HG03139 (cell line): ENCODE results near the gene EFNA3.

Experiments
- ATAC-seq: cut with Tn5 transposase; IDR thresholded peaks from one replicate; pipeline ENCODE4 v1.9.1; 2021; ENCODE audit not compliant: unreplicated experiment

Gene EFNA3, protein sequence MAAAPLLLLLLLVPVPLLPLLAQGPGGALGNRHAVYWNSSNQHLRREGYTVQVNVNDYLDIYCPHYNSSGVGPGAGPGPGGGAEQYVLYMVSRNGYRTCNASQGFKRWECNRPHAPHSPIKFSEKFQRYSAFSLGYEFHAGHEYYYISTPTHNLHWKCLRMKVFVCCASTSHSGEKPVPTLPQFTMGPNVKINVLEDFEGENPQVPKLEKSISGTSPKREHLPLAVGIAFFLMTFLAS

DNA sequence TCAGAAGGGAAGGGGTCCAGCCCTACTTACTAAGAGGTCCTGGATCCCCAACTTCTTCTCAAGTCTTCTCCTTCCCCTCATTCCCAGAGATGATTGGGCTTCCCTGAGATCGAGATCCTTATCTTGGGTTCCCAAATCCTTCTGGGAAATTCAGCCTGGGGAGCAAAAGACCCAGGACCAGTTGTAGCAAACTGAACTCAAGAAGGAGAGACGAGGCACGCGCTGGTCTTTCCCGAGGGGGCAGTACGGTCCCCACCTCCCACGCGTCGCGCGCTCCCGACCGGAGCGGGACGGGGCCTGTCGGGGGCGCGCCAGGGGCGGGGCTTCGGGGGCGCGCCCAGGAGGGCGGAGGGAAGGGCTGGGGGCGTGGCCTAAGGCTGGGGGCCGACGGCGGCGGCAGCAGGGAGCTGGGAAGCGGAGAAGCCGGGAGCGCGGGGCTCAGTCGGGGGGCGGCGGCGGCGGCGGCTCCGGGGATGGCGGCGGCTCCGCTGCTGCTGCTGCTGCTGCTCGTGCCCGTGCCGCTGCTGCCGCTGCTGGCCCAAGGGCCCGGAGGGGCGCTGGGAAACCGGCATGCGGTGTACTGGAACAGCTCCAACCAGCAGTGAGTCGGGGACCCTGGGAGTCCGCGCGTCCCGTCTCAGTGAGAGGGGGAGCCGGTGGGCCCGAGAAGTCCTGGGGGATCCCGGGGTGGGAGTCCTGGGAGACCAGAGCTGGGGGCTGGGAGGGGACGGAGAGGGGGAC, at the start of gene EFNA3:
TSS of gene EFNA3 (plus strand) at position 369 of the 741 bp plus-strand sequence. CDS start at position 474, 105 bp downstream.
- ATAC-seq = no peak

DNA sequence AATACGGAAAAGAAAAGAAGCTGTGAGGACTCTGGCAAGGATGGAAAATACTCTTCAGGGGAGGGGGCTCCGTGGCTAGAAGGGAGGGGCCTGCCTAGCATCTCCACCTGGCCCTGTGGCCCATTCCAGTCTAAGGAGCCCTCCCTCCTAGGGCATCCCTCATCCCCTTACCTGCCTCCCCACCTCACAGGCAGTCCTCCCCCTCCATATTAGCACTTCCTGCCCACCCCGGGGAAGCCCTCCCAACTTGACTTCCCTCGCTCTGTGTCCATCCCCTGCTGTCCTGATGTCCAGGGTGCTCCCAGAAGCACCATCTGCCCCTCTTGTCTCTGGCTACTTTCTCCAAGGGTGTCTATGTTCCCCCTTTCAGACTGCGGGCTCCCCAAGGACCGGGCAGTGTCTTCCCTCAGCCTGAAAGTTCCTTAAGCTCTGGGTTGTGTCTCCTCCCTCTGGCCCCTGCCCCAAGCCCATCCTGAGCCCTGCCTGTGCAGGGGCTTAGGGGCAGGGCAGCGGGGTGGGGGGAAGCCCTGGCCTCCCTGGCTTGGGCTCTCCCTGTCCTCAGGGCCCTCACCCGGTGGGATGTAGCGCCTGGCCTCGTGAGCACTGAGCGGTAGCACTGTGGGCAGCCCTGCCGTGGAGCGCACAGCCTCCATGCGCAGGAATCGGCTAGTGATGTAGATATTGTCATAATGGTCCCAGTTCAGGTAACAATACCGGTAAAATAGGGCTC, 49.0 kb upstream of the EFNA3 start:
- no peak for ATAC-seq

DNA sequence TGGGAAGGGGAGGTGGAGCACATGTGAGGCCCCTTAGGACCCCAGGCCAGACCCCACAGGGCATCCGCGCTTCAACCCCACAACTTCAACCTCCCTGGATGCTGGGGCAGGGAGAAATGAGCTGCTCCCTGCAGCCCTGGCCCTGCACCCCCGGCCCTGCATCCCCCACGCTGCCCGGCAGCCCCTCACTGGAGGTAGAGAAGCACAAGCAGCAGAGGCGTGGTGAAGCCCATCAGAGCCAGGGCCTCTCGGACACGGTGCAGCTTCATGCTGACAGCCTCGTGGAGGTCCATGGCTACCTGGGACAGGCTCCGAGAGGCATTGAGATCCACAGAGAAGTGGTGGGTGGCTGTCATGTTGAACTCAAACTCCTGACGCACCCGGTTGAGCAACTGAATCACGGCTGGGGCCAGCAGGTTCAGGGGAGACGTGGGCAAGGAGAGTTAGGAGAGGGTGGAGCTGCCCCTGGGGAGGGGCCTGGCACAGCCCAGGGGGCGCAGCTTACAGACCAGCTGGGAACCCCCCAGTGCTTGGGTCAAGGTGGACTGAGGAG, 48.3 kb upstream of the EFNA3 start:
- no peak for ATAC-seq

DNA sequence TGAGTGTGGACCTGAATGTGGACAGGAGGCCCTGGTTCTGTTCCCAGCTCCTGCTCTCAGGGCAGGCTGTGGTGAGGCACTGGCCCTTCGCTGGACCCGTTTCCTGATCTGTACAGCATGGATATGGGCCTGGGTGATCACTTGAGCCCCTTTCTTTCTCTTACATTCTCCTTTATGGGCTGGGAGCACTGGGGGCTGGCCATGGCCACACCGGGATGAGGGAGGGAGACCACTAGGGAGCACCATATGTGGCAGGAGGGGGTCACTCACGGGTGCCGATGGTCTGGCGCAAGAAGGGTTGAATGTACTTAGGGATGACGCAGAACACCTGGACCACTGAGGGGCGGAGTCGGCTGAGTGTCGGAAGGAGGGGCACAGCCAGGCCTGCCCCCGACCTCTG, 47.7 kb upstream of the EFNA3 start:
- ATAC-seq = no peak

DNA sequence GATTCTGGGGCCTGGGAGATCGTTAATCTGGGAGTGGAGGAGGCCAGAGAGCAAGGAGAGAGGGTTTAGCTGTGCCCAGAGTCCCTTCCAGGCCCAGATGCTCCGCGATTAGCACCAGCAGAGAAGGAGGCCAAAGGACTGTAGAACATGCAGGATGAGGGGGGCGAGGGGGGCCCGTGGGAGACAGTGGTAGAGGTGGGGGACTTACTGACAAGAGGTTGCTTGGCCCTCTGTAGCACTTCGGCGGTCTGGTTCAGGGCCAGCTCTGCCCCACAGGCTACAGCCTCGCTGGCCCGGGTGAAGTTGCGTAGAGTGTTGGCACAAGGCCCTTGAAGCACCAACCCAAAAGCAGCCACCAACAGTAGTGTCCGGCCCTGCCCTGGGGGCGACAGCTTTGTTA, 45.8 kb upstream of the EFNA3 start:
- no peak for ATAC-seq

DNA sequence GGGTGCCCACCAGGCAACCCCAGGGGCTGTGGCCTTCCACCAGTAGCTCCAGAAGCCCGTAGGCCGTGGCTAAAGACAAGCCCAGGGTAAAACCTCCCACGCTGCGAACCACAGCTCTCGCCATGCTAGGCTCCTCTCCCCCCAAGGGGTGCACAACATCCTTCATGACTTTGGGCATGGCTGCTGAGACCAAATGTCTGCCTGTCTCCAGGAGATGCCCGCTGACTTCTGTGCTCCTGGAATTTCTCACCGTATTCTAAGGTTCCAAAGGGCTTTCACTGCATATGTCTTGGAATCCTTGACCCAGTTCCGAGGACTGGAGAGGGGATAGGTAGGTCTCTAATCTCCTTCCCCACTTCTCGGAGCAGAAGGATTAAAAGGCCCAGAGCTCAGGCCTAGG, 45.1 kb upstream of the EFNA3 start, which contains the start of the genes DCST1 and DCST2:
TSS of gene DCST1 (plus strand) at position 301 of the 400 bp plus-strand sequence. CDS start 213 bp downstream, outside the sequence.
TSS of gene DCST2 (minus strand) at position 258 of the 400 bp plus-strand sequence. CDS start at position 178, 80 bp downstream.
- no peak for ATAC-seq

DNA sequence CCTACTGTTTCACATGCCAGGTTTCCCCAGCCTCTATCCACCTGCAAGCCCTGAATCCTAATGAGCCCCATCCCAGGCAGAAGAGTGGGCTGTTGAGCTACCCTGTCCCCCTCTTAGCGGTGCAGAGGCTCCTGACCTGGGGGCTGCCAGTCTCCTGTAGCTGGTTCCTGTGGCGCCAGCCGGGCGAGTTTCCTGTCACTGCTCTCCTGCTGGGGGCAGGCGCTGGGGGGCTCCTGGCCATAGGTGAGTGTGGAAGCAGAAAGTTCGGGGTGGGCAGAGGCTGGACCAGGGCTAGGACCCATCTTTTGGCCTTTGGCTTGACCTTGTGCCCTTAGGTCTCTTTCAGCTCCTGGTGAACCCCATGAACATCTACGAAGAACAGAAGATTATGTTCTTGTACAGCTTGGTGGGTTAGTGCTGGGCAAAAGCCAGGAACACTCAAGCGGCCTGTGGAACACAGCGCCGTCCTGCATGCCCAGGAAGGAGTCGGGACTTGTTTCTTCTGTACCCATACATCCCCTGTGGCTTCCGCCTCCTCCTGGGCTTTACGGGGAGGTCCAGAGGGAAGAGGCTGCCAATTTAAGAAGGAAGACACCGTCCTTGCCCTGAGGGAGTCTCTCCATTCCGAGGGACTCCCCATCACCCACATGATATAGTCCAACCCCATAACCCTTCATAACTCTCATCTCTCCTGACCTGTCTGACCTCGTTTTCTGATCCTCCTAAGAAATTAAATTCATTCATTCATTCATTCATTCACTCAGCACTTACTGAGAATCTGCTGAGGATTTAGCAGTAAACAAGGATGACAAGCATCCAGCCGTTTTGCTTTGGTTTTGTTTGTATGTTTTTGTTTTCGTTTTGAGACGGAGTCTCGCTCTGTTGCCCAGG, 44.1 kb upstream of the EFNA3 start:
- no peak for ATAC-seq

DNA sequence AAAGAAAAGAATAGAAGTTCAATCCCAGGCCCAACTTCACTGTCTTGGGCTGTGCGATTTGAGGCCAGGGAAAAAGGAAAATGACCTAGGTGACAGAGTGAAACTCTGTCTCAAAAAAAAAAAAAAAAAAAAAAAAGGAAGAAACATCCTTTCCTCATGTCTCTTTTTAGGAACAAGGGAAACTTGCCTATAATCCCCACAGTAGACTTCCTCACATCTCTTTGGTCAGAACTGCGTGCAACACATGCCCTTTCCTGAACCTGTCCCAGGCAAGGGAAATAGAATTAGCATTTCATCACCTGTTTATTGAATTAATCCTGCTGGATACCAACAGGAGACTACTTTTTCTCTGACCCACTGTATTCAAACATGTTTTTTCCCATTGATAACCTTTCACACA, 42.7 kb upstream of the EFNA3 start:
- ATAC-seq = no peak

DNA sequence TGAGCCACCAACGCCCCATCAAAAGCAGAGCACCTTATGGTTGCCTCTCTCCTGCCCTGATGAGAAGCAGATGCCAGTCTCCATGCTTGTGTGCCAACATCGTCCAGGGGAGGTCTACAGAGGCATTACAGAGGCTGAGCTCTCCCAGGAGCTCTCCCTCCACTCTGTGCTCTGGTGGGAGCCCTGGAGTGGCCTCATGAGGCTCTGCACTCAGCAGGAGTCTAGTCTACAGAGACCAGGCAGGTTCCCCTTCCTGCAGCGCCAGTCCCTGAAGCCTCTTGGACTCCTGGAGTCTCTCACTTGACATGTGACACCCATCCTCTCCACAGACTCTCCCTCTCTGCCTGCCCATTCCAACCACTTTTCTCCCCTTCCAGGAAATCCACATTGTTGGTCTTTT, 41.6 kb upstream of the EFNA3 start:
- no peak for ATAC-seq

DNA sequence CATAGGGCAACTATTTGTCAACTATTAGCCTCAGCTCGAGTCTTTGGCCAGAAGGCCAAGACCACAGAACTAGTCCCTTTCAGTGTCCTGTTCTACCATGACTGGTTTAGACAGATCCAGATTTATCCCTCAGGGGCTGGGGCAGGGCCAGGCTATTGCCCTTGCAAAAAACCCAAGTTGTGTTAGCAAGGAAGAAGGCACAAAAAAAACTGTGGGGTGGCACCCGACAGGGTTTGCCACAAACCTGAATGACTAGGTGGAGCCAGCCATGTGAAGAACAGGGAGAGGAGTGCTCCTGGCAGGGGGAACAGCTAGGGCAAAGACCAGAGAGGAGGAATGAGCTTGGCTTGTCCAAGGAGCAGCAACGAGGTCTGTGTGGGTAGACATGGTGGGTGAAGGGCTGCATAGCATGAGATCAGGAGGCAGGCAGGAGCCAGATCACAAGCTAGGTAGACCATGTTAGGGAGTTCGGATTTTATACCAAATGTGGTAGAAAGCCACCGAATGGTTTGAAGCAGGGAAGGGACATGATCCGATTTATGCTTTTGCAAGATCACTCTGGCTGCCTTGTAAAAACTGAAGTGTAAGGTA, 40.7 kb upstream of the EFNA3 start:
- no peak for ATAC-seq

DNA sequence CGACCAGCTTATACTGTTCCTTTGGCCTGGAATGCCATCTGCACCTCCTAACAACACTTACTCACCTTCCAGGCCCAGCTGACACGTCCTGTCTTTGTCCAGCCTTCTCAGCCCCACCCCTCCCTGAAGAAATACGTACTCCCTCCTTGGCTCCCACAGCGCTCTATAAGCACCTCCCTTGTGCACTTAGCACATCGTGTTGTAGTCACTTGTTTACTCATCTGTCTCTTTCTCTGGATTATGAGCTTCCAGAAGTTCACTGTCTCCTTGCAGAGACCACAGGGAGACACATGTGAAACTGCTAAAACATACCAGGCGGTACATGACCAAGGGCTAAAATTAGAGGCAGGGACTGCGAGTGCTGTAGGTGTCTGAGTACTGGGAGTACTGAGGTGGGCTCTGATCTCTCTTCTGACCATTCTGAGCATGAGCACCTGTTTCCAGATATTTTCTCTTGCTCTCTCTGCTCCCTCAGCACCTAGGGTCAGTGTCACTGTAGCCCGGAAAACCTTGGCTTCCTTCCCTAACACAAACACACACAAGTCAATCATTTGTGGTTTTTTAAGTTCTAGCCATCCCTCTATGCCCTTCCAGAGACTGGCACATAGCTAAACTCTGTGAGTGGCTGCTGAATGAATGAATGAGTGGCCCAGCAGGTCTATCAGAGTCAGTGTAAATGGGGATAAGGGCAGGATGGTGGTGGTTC, 39.9 kb upstream of the EFNA3 start:
- no peak for ATAC-seq

DNA sequence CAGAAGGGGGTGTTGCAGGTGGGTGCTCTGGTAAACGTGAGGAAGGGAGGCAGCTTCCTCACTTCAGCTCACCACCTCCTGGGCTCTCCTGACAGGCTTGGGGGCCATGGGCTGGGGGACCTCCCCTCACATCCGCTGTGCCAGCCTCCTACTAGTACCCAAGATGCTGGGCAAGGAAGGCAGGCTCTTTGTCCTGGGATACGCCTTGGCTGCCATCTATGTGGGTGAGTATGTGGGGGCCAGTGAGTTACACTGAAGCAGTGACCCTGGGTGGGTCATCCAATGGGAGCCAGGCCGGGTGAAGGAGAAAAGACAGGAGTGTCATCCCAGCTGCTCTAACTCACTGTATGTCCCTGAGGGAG, 39.3 kb upstream of the EFNA3 start:
- ATAC-seq = no peak

DNA sequence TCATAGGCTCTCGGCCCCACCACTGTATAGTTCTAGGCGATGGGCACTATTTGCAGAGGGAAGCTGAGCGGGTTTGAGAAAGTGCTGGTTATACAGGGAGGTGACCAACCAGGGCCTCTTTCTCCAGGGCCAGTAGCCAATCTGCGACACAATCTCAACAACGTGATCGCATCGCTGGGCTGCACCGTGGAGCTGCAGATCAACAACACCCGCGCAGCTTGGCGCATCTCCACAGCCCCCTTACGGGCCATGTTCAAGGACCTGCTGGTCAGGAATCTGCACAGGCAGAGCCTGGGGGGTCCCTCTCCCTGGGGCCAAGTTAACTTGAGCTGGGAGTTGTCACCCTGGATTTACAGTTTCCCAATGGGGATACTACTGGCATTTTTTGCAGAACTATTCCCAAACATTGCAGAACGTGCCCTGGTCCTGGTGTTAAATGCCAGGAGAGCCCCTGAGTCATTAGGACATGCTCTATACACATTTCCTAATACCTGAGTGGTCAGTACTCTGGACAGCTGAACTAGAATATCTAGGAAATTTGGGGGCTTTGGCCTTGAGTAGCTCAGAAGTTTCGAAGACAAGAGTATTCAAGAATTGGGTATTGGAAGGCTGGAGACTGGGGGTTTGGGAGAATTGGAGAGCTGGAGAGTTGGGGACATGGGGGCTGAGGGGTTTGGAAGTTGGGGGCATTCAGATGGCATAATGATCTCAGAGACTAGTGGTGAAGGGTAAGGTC, 38.1 kb upstream of the EFNA3 start:
- no peak for ATAC-seq

DNA sequence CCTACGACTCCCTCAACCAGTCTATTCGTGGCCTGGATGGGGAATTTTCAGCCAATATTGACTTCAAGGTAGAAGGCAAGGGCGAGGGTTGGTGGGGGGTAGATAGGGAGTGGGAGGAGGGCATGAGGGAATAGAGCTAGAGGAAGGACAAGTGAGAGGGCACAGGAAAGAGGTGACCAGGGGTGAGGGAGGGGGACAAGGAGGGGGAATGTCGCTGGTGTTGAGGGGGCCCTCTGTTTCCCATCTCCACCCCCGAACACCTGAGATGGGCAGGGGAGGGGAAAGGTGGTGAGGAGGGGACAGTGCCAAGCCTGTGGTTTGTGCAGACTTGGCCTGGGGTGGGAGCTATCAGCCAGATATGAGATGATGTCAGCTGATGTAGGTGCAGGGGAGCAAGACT, 35.8 kb upstream of the EFNA3 start:
- ATAC-seq = no peak

DNA sequence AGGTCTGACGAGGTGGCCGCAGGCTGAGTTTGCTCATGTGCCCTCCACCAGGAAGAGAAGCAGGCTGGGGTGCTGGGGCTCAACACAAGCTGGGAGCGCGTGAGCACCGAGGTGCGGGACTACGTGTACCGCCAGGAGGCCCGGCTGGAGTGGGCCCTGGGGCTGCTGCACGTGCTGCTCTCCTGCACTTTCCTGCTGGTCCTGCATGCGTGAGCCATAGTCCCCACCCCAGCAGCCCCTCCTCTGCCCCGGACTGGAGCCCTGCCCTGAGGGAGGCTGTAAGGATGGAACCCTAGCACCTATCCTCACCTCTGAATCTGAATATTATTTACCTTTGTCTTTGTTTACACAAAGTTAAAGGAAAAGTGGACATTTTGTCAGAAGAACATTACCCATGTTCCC, 35.3 kb upstream of the EFNA3 start:
- no peak for ATAC-seq

DNA sequence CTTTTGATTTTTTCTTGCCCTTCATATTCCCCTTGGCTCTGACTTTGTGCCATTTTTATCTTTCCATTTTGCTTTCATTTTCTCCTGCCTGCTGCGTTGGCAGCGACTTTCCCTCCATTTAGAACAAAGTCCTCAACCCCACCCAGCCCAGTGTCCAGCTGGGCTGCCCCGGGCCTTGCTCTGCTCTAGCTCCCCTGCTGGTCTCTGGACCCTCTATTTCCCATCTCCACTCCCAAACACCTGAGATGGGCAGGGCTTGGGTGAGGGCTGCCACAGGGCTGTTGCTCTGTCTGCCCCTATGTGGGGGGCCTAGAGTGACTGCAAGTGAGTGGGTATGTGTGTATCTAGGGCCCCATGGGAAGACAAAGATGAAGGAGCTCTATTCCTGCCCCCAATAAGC, 34.8 kb upstream of the EFNA3 start:
- no peak for ATAC-seq

DNA sequence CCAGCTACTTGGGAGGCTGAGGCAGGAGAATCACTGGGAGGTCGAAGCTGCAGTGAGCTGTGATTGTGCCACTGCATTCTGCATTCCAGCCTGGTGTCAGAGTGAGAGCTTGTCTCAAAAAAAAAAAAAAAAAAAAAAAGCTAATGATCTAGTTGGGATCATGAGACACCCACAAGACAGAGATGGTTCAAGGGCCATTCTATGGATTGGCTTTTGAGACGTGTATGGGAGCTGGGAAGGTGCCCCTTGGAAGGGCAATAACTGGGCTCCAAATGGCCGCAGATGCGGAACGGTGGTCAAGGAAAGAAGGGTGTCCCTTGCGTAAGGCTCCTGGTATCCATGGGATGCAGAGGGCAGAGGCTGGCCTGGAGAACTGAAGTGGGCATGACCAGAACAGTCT, 34.3 kb upstream of the EFNA3 start:
- no peak for ATAC-seq

DNA sequence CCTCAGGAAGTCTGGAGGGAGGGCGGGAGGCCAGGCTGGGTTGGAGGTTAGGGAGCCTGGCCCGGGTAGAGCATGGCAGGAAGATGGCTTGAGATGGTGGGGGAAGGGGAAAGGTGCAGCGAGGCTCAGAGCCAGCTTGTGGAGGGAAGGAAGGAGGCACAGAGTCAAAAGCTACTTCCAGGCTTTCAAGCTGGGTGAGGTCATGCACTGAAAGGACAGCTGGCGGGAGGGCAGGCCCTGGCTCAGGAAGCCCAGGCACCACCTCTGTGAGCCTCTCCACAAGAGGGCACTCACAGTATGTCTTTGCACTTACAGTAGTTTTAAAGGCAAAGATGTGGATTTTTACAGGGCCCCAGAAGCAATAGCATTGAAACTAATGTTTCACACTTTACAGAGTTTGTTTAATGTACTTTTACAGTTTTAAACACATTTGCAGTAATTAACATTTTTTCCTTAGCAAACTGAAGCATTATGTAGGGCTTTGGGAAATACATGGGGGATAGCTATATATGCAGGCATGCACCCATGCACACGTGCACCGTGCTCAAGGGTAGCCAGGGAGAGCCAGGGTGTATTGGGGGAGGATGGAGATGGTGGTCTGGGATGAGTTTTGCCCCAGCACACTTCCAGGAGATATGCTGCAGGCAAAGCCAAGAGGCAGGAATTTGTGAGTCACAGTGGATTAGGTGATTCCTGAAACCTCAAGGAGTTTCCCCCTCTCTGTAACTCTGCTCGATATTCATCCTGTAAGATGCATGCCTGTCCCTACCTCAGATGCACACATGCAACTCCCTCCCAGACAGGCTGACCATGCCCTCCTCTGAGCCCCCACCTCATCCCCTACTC, 33.6 kb upstream of the EFNA3 start:
- ATAC-seq = no peak
